ENCODE results near the gene NAA50. TPM values are rescaled to one million over a fixed set of nuclear protein-coding genes. Genes with fewer than 3 reads are reported as not detected.

NAA50 gene
- total RNA-seq, 1 donor from 2014 or later, result 208 TPM

GRCh38 chr3:113791381-113791780, 45.3 kb upstream of the NAA50 start:
- H3K36me3 ChIP-seq, result peaks cover 4% of the 10 kb centered on the region
- H3K4me3 Mint-ChIP-seq, result no peak overlapping the region
- no peak overlapping the region for H3K27ac ChIP-seq
- no peaks in the 10 kb centered on the region for H3K4me1 Mint-ChIP-seq
- H3K9me3 Mint-ChIP-seq, result no peaks in the 10 kb centered on the region
- H3K27me3 Mint-ChIP-seq (ENCODE audit: insufficient read depth, low read depth), result no peaks in the 10 kb centered on the region
- H3K27me3 ChIP-seq, result no peaks in the 10 kb centered on the region
- no peaks in the 10 kb centered on the region for H3K4me1 ChIP-seq
- no peak overlapping the region for H3K4me3 ChIP-seq
- no peak overlapping the region for H3K27ac Mint-ChIP-seq
- no peak overlapping the region for H3K9ac ChIP-seq
- H3K36me3 Mint-ChIP-seq, result peaks cover 5% of the 10 kb centered on the region
- no peaks in the 10 kb centered on the region for H3K79me2 ChIP-seq (ENCODE audit: low read depth)
- no peaks in the 10 kb centered on the region for H3K9me3 ChIP-seq (ENCODE audit: low read depth)
- no peak overlapping the region for H2AFZ ChIP-seq (replicated peaks)
- DNase-seq (ENCODE audit: low spot score), result no peak
- TF ChIP-seq EZH2 (IDR thresholded peaks at IDR 0.05), result no peak
- no peak for TF ChIP-seq CTCF (IDR thresholded peaks at IDR 0.05)
- no peak for TF ChIP-seq EZH2phosphoT487 (IDR thresholded peaks at IDR 0.05)
- H4K20me1 ChIP-seq (ENCODE audit: low read depth), result no peaks in the 10 kb centered on the region
- H3K4me2 ChIP-seq, result no peak overlapping the region
- H3F3A ChIP-seq (ENCODE audit: low read depth), result no peaks in the 10 kb centered on the region

GRCh38 chr3:113783980-113784379, 37.9 kb upstream of the NAA50 start:
- Histone ChIP-seq H3F3A (ENCODE audit: low read depth) (no peaks in the 10 kb centered on the region), H3K4me2 (no peak overlapping the region), H3K79me2 (ENCODE audit: low read depth) (no peaks in the 10 kb centered on the region), H4K20me1 (ENCODE audit: low read depth) (no peaks in the 10 kb centered on the region), H3K9me3 (ENCODE audit: low read depth) (no peaks in the 10 kb centered on the region), H3K9ac (no peak overlapping the region), H3K27me3 (no peaks in the 10 kb centered on the region), H3K36me3 (no peaks in the 10 kb centered on the region), H3K27ac (no peak overlapping the region), H3K4me1 (no peaks in the 10 kb centered on the region), H3K4me3 (no peak overlapping the region), H2AFZ (replicated peaks) (no peak overlapping the region)
- H3K9me3 Mint-ChIP-seq, result no peaks in the 10 kb centered on the region
- H3K4me3 Mint-ChIP-seq, result no peak overlapping the region
- H3K36me3 Mint-ChIP-seq, result peaks cover 3% of the 10 kb centered on the region
- no peak for DNase-seq (ENCODE audit: low spot score)
- H3K4me1 Mint-ChIP-seq, result peaks cover 4% of the 10 kb centered on the region
- H3K27me3 Mint-ChIP-seq (ENCODE audit: insufficient read depth, low read depth), result no peaks in the 10 kb centered on the region
- TF ChIP-seq CTCF (IDR thresholded peaks at IDR 0.05), result no peak
- TF ChIP-seq EZH2 (IDR thresholded peaks at IDR 0.05), result no peak
- no peak for TF ChIP-seq EZH2phosphoT487 (IDR thresholded peaks at IDR 0.05)
- peak overlapping the region; percentile 47 for H3K27ac Mint-ChIP-seq

- DNase-seq (ENCODE audit: low spot score), result no peak
- Mint-ChIP-seq H3K4me3 (no peak overlapping the region), H3K9me3 (no peaks in the 10 kb centered on the region), H3K36me3 (peaks cover 3% of the 10 kb centered on the region), H3K4me1 (peaks cover 4% of the 10 kb centered on the region), H3K27ac (no peak overlapping the region), H3K27me3 (ENCODE audit: insufficient read depth, low read depth) (no peaks in the 10 kb centered on the region)
- Histone ChIP-seq H3K9ac (no peak overlapping the region), H3K4me3 (no peak overlapping the region), H3K27me3 (no peaks in the 10 kb centered on the region), H3K27ac (no peak overlapping the region), H4K20me1 (ENCODE audit: low read depth) (no peaks in the 10 kb centered on the region), H3K36me3 (no peaks in the 10 kb centered on the region), H2AFZ (replicated peaks) (no peak overlapping the region), H3K9me3 (ENCODE audit: low read depth) (no peaks in the 10 kb centered on the region), H3K4me2 (no peak overlapping the region), H3K79me2 (ENCODE audit: low read depth) (no peaks in the 10 kb centered on the region), H3F3A (ENCODE audit: low read depth) (no peaks in the 10 kb centered on the region), H3K4me1 (no peaks in the 10 kb centered on the region)
- no peak for TF ChIP-seq EZH2phosphoT487 (IDR thresholded peaks at IDR 0.05)
- no peak for TF ChIP-seq CTCF (IDR thresholded peaks at IDR 0.05)
- TF ChIP-seq EZH2 (IDR thresholded peaks at IDR 0.05), result no peak
These were observed 37.4 kb upstream of the NAA50 start for GRCh38 chr3:113783463-113783862.
